Activated CD8-positive, alpha-beta memory T cell treated with anti-CD3 and anti-CD28 coated beads for 24 hours (primary cell): ENCODE data around the gene PSMA1.
A peak's percentile ranks its signal among the peaks of the same experiment; 100 is the strongest.
"Not testable (repeated sequence)": the region's sequence is repeated elsewhere in the genome, so short reads cannot be mapped to it uniquely, and the experiment has no call there.

Source experiments
- DNase-seq: peaks from one replicate; pipeline ENCODE4 v3.0.0-alpha.2; 2020

Gene PSMA1

DNA sequence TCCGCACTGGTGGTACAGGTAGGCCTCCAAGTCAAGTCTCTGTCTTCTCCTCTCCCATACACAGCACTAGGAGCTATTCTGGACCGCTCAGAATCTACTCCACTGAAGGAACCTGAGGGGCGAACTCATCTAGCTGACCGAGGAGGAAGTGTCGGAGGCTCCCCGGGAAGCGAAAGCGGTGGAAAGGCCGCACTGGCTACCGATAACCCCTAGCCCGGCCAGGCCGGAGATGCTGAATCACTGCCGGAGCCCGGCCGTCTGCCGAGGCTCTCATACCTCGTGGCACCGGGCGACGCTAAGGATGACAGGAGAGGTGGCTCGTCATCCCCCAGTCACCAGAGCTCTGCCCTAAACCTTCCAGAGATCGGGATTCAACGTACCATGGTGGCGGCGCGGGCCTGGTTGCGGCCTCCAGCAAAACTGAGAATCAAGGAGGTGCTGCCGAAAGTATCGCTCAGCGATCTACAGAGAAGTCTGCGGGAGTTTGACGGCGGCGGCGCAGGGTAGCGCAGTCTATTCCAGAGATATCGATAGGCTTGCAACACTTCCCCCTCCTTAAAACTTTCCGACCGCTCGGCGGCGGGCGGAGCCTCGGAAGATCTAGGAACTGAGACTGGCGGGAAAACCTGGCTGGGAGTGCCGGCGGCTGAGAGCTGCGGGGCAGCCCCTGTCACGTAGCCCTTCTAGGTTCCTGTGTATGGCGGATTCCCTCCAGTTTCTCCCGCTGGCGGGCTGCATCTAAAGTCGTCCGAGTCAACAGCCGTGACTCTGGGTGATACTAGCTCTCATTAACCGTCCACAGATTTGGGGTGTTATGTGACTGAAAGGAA is at the start of gene PSMA1:
PSMA1 (minus strand) TSS at position 470 of the 830 bp plus-strand sequence; CDS start at position 383, 87 bp downstream.
- DNase-seq, result peak; percentile 93

- DNase-seq, result not testable (repeated sequence)
These were observed 49.3 kb upstream of the PSMA1 start for GRCh38 chr11:14569516-14569915.

GRCh38 chr11:14567064-14567651 is 47.0 kb upstream of the PSMA1 start:
- no peak for DNase-seq

- DNase-seq, result no peak
These were observed 46.3 kb upstream of the PSMA1 start for GRCh38 chr11:14566331-14567063.

GRCh38 chr11:14565845-14566244 is 45.7 kb upstream of the PSMA1 start:
- no peak for DNase-seq

- DNase-seq, result no peak
These were observed 35.6 kb upstream of the PSMA1 start for GRCh38 chr11:14555818-14556217.

- DNase-seq, result no peak
These were observed 34.8 kb upstream of the PSMA1 start for GRCh38 chr11:14554959-14555358.

GRCh38 chr11:14552089-14552488 is 31.9 kb upstream of the PSMA1 start:
- no peak for DNase-seq

GRCh38 chr11:14551380-14551779 is 31.2 kb upstream of the PSMA1 start:
- DNase-seq, result no peak

GRCh38 chr11:14549891-14550290 is 29.7 kb upstream of the PSMA1 start:
- no peak for DNase-seq

DNA sequence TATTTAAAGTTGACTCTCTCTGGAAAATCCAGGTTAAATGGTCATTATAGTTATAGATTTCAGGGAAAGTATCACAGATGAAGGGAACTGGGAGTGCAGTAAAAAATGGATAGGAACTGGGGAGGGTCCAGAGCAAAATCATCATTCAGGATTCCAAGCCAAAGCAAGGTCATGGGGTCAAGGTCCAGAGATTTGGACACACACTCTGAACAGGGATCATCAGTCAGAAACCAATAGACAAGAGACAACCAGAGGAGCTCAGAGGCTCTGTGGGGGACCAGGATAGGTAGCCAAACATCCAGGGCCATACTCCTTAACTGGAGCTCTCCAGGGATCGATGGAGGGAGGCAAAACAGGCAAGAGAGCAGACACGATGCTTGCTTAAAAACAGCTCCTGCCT is 27.3 kb upstream of the PSMA1 start:
- DNase-seq, result no peak

- no peak for DNase-seq
These were observed 26.5 kb upstream of the PSMA1 start for GRCh38 chr11:14546672-14547071.

DNA sequence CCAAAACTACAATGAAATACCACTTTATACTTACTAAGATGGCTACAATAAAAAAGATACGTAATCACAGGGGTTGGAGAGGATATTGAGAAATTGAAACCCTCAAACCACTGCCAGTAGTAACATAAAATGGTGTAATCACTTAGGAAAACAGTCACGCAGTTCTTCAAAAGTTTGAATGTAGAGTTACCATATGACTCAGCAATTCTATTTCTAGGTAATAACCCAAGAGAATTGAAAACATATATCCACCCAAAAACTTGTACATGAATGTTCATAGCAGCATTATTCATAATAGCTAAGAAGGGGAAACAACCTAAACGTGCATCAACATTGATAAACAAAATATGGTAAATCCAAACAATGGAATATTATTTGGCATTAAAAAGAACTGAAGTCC is 24.4 kb upstream of the PSMA1 start:
- DNase-seq, result no peak

DNA sequence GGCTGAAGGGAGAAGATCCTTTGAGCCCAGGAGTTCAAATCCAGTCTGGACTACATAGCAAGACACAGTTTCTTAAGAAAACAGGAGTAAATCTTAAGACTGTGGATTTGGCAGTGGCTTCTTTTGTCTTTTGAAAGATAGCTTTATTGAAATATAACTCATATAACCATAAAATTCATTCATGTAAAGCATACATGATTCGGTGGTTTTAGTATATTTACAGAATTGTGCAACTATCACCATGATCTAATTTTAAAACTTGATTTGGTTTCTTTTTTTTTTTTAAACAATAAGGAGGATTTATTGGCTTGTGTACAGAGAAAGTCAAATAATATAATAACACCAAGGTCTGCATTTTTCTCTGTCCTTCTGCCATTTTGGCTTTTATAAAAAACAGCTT is 23.1 kb upstream of the PSMA1 start:
- DNase-seq, result no peak

GRCh38 chr11:14542324-14542723 is 22.1 kb upstream of the PSMA1 start:
- no peak for DNase-seq

- DNase-seq, result no peak
These were observed 21.2 kb upstream of the PSMA1 start for GRCh38 chr11:14541192-14541947.

- no peak for DNase-seq
These were observed 19.8 kb upstream of the PSMA1 start for GRCh38 chr11:14539982-14540421.

GRCh38 chr11:14538926-14539554 is 18.9 kb upstream of the PSMA1 start:
- DNase-seq, result no peak

- no peak for DNase-seq
These were observed 18.2 kb upstream of the PSMA1 start for GRCh38 chr11:14538271-14538925.

GRCh38 chr11:14537134-14537599 is 17.0 kb upstream of the PSMA1 start:
- DNase-seq, result no peak

DNA sequence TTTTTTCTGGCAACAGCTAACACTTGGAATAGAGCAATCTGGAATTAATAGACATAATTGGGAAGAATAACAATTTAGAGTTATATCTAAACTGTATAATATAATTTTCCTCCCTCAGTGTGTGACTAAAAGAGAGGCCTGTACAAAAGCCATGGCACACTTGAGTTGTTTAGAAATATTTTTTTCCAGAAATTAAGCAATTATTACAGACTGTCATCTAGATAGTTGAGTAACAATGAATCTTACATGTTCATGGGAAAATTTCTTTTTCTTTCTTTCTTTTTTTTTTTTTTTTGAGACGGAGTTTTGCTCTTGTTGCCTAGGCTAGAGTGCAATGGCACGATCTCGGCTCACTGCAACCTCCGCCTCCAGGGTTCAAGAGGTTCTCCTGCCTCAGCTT is 15.0 kb upstream of the PSMA1 start:
- DNase-seq, result not testable (repeated sequence)

- no peak for DNase-seq
These were observed 9.8 kb upstream of the PSMA1 start for GRCh38 chr11:14529951-14530350.
